Esophagus mucosa (tissue), 1 donor: ENCODE results near the gene DKKL1. TPM values are rescaled to one million over a fixed set of nuclear protein-coding genes. Genes with fewer than 3 reads are reported as not detected.

Experiments
- ATAC-seq: fragments of 200-7000 bp; cut with Tn5 transposase; one replicate; pipeline ENCODE4 v1.9.1; 2020
- total RNA-seq: library from RNA; stranded (reverse); gene quantifications from one replicate; pipeline ENCODE4 v1.2.4, GENCODE V29; 2023
- donor health status: DM: yes; HTN: yes; CAD: no.

Gene DKKL1
- total RNA-seq, 1 donor from 2014 or later = 0.24 TPM

GRCh38 chr19:49422407-49423070 lies 58.9 kb downstream of the DKKL1 start:
- peak; percentile 54 for ATAC-seq

- ATAC-seq = no peak
These were observed 59.7 kb downstream of the DKKL1 start, which contains the start of gene PTH2 for GRCh38 chr19:49423071-49423984. PTH2 (minus strand) TSS chr19:49423441; CDS start chr19:49423339, 102 bp downstream.

GRCh38 chr19:49423985-49424303 lies 60.3 kb downstream of the DKKL1 start:
- no peak for ATAC-seq

Other genes starting within 250 kb of the DKKL1 start
- 11.7 TPM for gene LIN7B, start 249.5 kb upstream of the DKKL1 start, total RNA-seq
- gene C19orf73, start 244.7 kb upstream of the DKKL1 start, total RNA-seq = 1.3 TPM
- 9.2 TPM for gene PPFIA3, start 244.3 kb upstream of the DKKL1 start, total RNA-seq
- 0.24 TPM for gene HRC, start 208.5 kb upstream of the DKKL1 start, total RNA-seq
- gene TRPM4, start 206.1 kb upstream of the DKKL1 start, total RNA-seq = 12.1 TPM
- gene SLC6A16, start 38.7 kb upstream of the DKKL1 start, total RNA-seq = 0.48 TPM
- gene CD37, start 28.5 kb upstream of the DKKL1 start, total RNA-seq = 3.5 TPM
- 8.0 TPM for gene TEAD2, start 1.5 kb upstream of the DKKL1 start, total RNA-seq
- gene KASH5, start 24.4 kb downstream of the DKKL1 start, total RNA-seq = not detected
- gene PTH2, start 59.6 kb downstream of the DKKL1 start, total RNA-seq = not detected
- not detected for gene GFY, start 61.5 kb downstream of the DKKL1 start, total RNA-seq
- not detected for gene SLC17A7, start 77.7 kb downstream of the DKKL1 start, total RNA-seq
- 53.6 TPM for gene PIH1D1, start 87.9 kb downstream of the DKKL1 start, total RNA-seq
- gene ALDH16A1, start 89.3 kb downstream of the DKKL1 start, total RNA-seq = 27.2 TPM
- gene FLT3LG, start 110.3 kb downstream of the DKKL1 start, total RNA-seq = 3.3 TPM
- 2,820 TPM for gene RPL13A, start 123.7 kb downstream of the DKKL1 start, total RNA-seq
- 1,446 TPM for gene RPS11, start 132.6 kb downstream of the DKKL1 start, total RNA-seq
- 30.4 TPM for gene FCGRT, start 148.8 kb downstream of the DKKL1 start, total RNA-seq
- 1.8 TPM for gene RCN3, start 164.1 kb downstream of the DKKL1 start, total RNA-seq
- gene NOSIP, start 216.7 kb downstream of the DKKL1 start, total RNA-seq = 38.6 TPM
- gene PRRG2, start 217.4 kb downstream of the DKKL1 start, total RNA-seq = 13.2 TPM
- gene PRR12, start 227.3 kb downstream of the DKKL1 start, total RNA-seq = 11.7 TPM